IMR-90 (cell line): ENCODE measurements around the gene KLHL30. TPM values are rescaled to one million over a fixed set of nuclear protein-coding genes. Genes with fewer than 3 reads are reported as not detected.

Experiments
- ATAC-seq: fragments of 200-7000 bp; cut with Tn5 transposase; 2 replicates; pipeline ENCODE4 v1.9.1; 2020; ENCODE audit warnings: low read depth, mild to moderate bottlenecking, moderate library complexity
- BruUV-seq: library from RNA; stranded (reverse); fragments of 400-500 nt; replicated peaks from 2 replicates; lab custom pipeline; 2021; lab: Mats Ljungman, UMichigan
- CTCF ChIA-PET: fragments of 300-600 bp; formaldehyde crosslinking; extraction: SDS; loops from one replicate; lab custom pipeline; 2021; ENCODE audit warnings: antibody characterized with exemption; lab: Yijun Ruan, JAX
- POLR2A ChIA-PET: fragments of 300-600 bp; sonication (Branson Sonifier 250); formaldehyde crosslinking; loops from one replicate; lab custom pipeline; 2022; ENCODE audit warnings: antibody characterized with exemption; ENCODE audit not compliant: unreplicated experiment; lab: Charles Lee
- DNase-seq: peaks from one replicate; pipeline ENCODE4 v3.0.0; 2013
- H2AFZ ChIP-seq: replicated peaks from 2 replicates; pipeline ENCODE3; 2013; ENCODE audit warnings: low read length, mild to moderate bottlenecking; ENCODE audit not compliant: poor library complexity
- H2AK5ac ChIP-seq: 2 replicates; pipeline ENCODE4 v1.6.1; 2013; ENCODE audit warnings: low read depth, low read length, inconsistent platforms
- H2AK9ac ChIP-seq: replicated peaks from 2 replicates; pipeline ENCODE3; 2013; ENCODE audit warnings: mild to moderate bottlenecking, low read depth, low read length, moderate library complexity; ENCODE audit not compliant: poor library complexity
- H2BK120ac ChIP-seq: 2 replicates; pipeline ENCODE4 v1.6.1; 2013; ENCODE audit warnings: low read depth, low read length, inconsistent platforms
- H2BK15ac ChIP-seq: 3 replicates; pipeline ENCODE4 v1.6.1; 2013; ENCODE audit warnings: low read depth, low read length, inconsistent platforms
- H2BK20ac ChIP-seq: 2 replicates; pipeline ENCODE4 v1.6.1; 2013; ENCODE audit warnings: low read depth, mild to moderate bottlenecking, inconsistent platforms, low read length, moderate library complexity
- H2BK5ac ChIP-seq: 2 replicates; pipeline ENCODE4 v1.6.1; 2013; ENCODE audit warnings: mild to moderate bottlenecking, low read depth, low read length, inconsistent platforms; ENCODE audit not compliant: poor library complexity, severe bottlenecking
- H3K14ac ChIP-seq: replicated peaks from 2 replicates; pipeline ENCODE4 v1.6.1; 2013; ENCODE audit warnings: low read depth, low read length, inconsistent platforms
- H3K18ac ChIP-seq: 2 replicates; pipeline ENCODE4 v1.6.1; 2013; ENCODE audit warnings: low read depth, low read length, control low read depth
- H3K23ac ChIP-seq: 2 replicates; pipeline ENCODE4 v1.6.1; 2013; ENCODE audit warnings: low read depth, low read length, inconsistent platforms
- H3K27ac ChIP-seq: 2 replicates; pipeline ENCODE4 v1.5.1; 2013; ENCODE audit warnings: mild to moderate bottlenecking, control low read depth, low read length; ENCODE audit not compliant: insufficient read depth
- H3K27me3 ChIP-seq: 2 replicates; pipeline ENCODE4 v1.6.1; 2013; ENCODE audit warnings: low read length; ENCODE audit not compliant: control insufficient read depth, insufficient read depth
- H3K36me3 ChIP-seq: 2 replicates; pipeline ENCODE4 v1.6.1; 2013; ENCODE audit warnings: low read length, mixed read lengths; ENCODE audit not compliant: control insufficient read depth, insufficient read depth
- H3K4ac ChIP-seq: 2 replicates; pipeline ENCODE4 v1.6.1; 2013; ENCODE audit warnings: low read depth, low read length, inconsistent platforms
- H3K4me1 ChIP-seq: 2 replicates; pipeline ENCODE4 v1.6.1; 2013; ENCODE audit warnings: low read length, mixed read lengths; ENCODE audit not compliant: control insufficient read depth, insufficient read depth
- H3K4me2 ChIP-seq: 2 replicates; pipeline ENCODE4 v1.6.1; 2013; ENCODE audit warnings: low read depth, mild to moderate bottlenecking, control low read depth, low read length, moderate library complexity
- H3K4me3 ChIP-seq: 2 replicates; pipeline ENCODE4 v1.5.1; 2013; ENCODE audit warnings: low read depth, mild to moderate bottlenecking, control low read depth, low read length, moderate library complexity; ENCODE audit not compliant: insufficient read depth
- H3K56ac ChIP-seq: 2 replicates; pipeline ENCODE4 v1.6.1; 2013; ENCODE audit warnings: low read length, inconsistent platforms; ENCODE audit not compliant: insufficient read depth; ENCODE audit errors: extremely low read depth
- H3K79me1 ChIP-seq, 2 experiments: 2 replicates each; pipeline ENCODE4 v1.6.1; 2013; ENCODE audit warnings: low read length in 2 of 2, inconsistent platforms in 1 of 2, low read depth in 1 of 2
- H3K9ac ChIP-seq: 2 replicates; pipeline ENCODE4 v1.6.1; 2013; ENCODE audit warnings: low read depth, low read length, control low read depth
- H3K9me1 ChIP-seq: 2 replicates; pipeline ENCODE4 v1.6.1; 2013; ENCODE audit warnings: low read length, inconsistent platforms; ENCODE audit not compliant: insufficient read depth
- H3K9me3 ChIP-seq: 2 replicates; pipeline ENCODE4 v1.6.1; 2013; ENCODE audit warnings: low read length; ENCODE audit not compliant: control insufficient read depth, insufficient read depth
- H4K20me1 ChIP-seq: 2 replicates; pipeline ENCODE4 v1.6.1; 2013; ENCODE audit warnings: low read length, inconsistent platforms; ENCODE audit not compliant: insufficient read depth
- H4K5ac ChIP-seq: 2 replicates; pipeline ENCODE4 v1.6.1; 2013; ENCODE audit warnings: mild to moderate bottlenecking, low read depth, low read length, control low read depth
- H4K8ac ChIP-seq, 2 experiments: 2 replicates each; pipeline ENCODE4 v1.6.1; 2013; ENCODE audit warnings: low read depth in 2 of 2, low read length in 2 of 2, control low read depth in 1 of 2, inconsistent platforms in 1 of 2
- H4K91ac ChIP-seq: 2 replicates; pipeline ENCODE4 v1.6.1; 2013; ENCODE audit warnings: low read depth, low read length, inconsistent platforms; ENCODE audit not compliant: insufficient read depth
- SMC3 ChIP-seq: fragments of 150-350 bp; IDR thresholded peaks from 2 replicates; pipeline ENCODE4 v1.6.1; 2016; ENCODE audit warnings: low read depth, mild to moderate bottlenecking, antibody characterized with exemption, low read length, moderate library complexity
- WGBS, 2 experiments: methylation state at CpG; one replicate each; pipeline versions ENCODE4 v1.1.5 to v1.1.7; 2013; ENCODE audit warnings: missing lambda C conversion rate in 2 of 2; ENCODE audit not compliant: insufficient read length in 1 of 2; ENCODE audit errors: extremely low coverage in 2 of 2; 5-methylcytosine and 5-hydroxymethylcytosine counted together
- dilution Hi-C: fragments of 300-500 bp; cut with HindIII; formaldehyde crosslinking; loops from one replicate; pipeline ENCODE4 v1.14.3; 2018; ENCODE audit warnings: low sequenced_read_pairs; ENCODE audit not compliant: unreplicated experiment
- in situ Hi-C: fragments of 300-500 bp; cut with MboI; formaldehyde crosslinking; loops from 3 replicates; pipeline ENCODE4 v1.14.3; 2019; ENCODE audit warnings: low sequenced_read_pairs, inconsistent platforms, mixed read lengths
- intact Hi-C: fragments of 100-400 bp; cut with micrococcal nuclease; formaldehyde crosslinking; loops from 2 replicates; pipeline ENCODE4 v1.10.0; 2022
- polyA plus RNA-seq, 3 experiments: library from polyadenylated mRNA; depleted of rRNA; stranded (reverse); fragments of >200 nt; gene quantifications; 2 replicates each; pipeline ENCODE4 v1.2.3, GENCODE V29; 2012; ENCODE audit warnings: low replicate concordance in 1 of 3
- total RNA-seq: library from RNA; depleted of rRNA; stranded (reverse); fragments of >200 nt; gene quantifications from 2 replicates; pipeline ENCODE4 v1.2.3, GENCODE V29; 2012
- TF ChIP-seq, protein P1 (sequence below): conservative IDR thresholded peaks from 2 replicates; pipeline ENCODE4 v1.5.1; 2012; ENCODE audit warnings: mild to moderate bottlenecking, low read depth, low read length, improper control_type of control experiment

KLHL30 gene
- total and polyA plus RNA-seq, 2 of the 4 experiments (the other 2 are of a cell fraction): under 0.01 to 0.03 TPM

DNA sequence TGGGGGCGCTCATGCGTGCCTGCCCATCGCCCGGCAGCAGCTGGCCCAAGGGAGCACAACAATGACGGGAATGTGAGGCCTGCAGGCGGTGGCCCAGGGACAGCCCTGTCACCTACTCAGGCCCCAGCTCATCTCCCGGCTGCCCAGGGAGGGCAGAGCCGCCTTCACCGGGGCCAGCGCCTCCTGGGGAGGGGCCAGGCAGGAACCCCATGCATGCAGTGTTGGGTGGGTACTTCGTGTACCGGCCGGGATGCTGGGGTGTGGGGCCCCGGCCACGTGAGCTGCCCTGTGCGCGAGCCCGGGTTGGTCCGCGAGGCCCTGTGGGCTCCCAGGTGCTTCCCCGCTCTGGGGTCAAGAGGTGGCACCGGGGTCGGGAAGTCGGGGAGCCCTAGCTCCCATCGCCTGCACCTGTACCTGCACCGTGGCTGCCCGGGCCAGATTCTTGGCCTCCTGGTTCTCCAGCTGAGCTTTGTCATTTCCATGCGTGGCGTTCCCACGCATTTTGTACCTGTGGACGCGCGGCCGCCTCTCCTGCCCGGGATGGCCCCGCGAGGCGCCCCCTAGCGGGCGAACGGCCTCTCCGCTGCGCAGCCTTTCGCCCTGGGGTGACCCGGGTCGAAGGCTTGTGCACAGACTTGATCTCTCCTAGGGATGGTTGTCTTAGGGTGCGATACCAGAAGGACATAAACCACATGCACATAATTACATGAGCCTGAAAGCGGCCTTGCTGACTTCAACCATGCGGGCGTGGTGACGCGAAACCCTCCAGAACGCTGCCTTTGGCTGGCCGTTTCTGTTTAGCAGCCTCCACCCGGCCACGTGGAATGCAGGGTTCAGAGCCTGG is 950 bp downstream of the KLHL30 start:
- ATAC-seq: no peak
- TF ChIP-seq, protein P1, sequence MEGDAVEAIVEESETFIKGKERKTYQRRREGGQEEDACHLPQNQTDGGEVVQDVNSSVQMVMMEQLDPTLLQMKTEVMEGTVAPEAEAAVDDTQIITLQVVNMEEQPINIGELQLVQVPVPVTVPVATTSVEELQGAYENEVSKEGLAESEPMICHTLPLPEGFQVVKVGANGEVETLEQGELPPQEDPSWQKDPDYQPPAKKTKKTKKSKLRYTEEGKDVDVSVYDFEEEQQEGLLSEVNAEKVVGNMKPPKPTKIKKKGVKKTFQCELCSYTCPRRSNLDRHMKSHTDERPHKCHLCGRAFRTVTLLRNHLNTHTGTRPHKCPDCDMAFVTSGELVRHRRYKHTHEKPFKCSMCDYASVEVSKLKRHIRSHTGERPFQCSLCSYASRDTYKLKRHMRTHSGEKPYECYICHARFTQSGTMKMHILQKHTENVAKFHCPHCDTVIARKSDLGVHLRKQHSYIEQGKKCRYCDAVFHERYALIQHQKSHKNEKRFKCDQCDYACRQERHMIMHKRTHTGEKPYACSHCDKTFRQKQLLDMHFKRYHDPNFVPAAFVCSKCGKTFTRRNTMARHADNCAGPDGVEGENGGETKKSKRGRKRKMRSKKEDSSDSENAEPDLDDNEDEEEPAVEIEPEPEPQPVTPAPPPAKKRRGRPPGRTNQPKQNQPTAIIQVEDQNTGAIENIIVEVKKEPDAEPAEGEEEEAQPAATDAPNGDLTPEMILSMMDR: 0 out of 2 replicates have a peak, but pooled peaks have one; percentile 29
- TF ChIP-seq SMC3: no peak
- H2BK120ac ChIP-seq: no peak overlapping the region
- intact Hi-C loops (no loop called here), dilution Hi-C loops (no loop called here), in situ Hi-C loops (no loop called here)
- H4K20me1 ChIP-seq: no peaks in the 10 kb centered on the region
- no peak overlapping the region for H2AFZ ChIP-seq
- no peak overlapping the region for H4K91ac ChIP-seq
- no peaks in the 10 kb centered on the region for H3K79me1 ChIP-seq
- no TSS peak for BruUV-seq
- no peak overlapping the region for H3K4me3 ChIP-seq
- ChIA-PET POLR2A (no interaction called here), CTCF (no interaction called here)
- no peak overlapping the region for H3K27ac ChIP-seq
- no peak overlapping the region for H4K5ac ChIP-seq
- H2BK15ac ChIP-seq: no peak overlapping the region
- H4K8ac ChIP-seq: no peak overlapping the region
- no peak overlapping the region for H2AK5ac ChIP-seq
- H3K27me3 ChIP-seq: no peaks in the 10 kb centered on the region
- no peak overlapping the region for H2BK20ac ChIP-seq
- H3K4me2 ChIP-seq: no peak overlapping the region
- H3K4me1 ChIP-seq: peaks cover 23% of the 10 kb centered on the region
- no peak overlapping the region for H3K4ac ChIP-seq
- no peaks in the 10 kb centered on the region for H3K9me3 ChIP-seq
- H3K14ac ChIP-seq: no peak overlapping the region
- 83% methylated on average over 22 of the region's 56 CpGs; no CpG with 5 or more reads in 1 of the 2 experiments for WGBS, 2 experiments
- no peak overlapping the region for H3K56ac ChIP-seq
- no peak overlapping the region for H3K23ac ChIP-seq
- H2BK5ac ChIP-seq: no peak overlapping the region
- H2AK9ac ChIP-seq: no peak overlapping the region
- H3K9me1 ChIP-seq: 0 out of 2 replicates have a peak, but pooled peaks cover 15% of the 10 kb centered on the region
- H3K9ac ChIP-seq: no peak overlapping the region
- H3K36me3 ChIP-seq: no peaks in the 10 kb centered on the region
- no peak for DNase-seq
- no peak overlapping the region for H3K18ac ChIP-seq
